Gastroesophageal sphincter (tissue), 4 donors: ENCODE data around the gene RPS5. TPM values are rescaled to one million over a fixed set of nuclear protein-coding genes. Genes with fewer than 3 reads are reported as not detected.

Source experiments
- ATAC-seq: fragments of 150-250 bp; one replicate; pipeline ENCODE4 v1.9.1; 2016; ENCODE audit warnings: mild to moderate bottlenecking, moderate library complexity
- H3K27ac ChIP-seq, 4 donors: fragments of 200-600 bp; sonication (generic) in 3 of 4; 1 replicate in 3 of 4; 2 replicates in 1 of 4; pipeline ENCODE4 v1.5.1; 2016 to 2019
- H3K27me3 ChIP-seq: fragments of 200-600 bp; sonication (generic); one replicate; pipeline ENCODE4 v1.5.1; 2019
- H3K36me3 ChIP-seq, 2 donors: fragments of 200-600 bp; sonication (generic); one replicate each; pipeline ENCODE4 v1.5.1; 2019; ENCODE audit warnings: control low read depth in 1 of 2
- H3K4me1 ChIP-seq, 3 donors: fragments of 200-600 bp; sonication (generic); 1 replicate in 2 of 3; 2 replicates in 1 of 3; pipeline ENCODE4 v1.5.1; 2016 to 2019; ENCODE audit warnings: control low read depth in 2 of 3
- H3K4me3 ChIP-seq, 2 donors: fragments of 200-600 bp; sonication (generic); one replicate each; pipeline ENCODE4 v1.5.1; 2019; ENCODE audit warnings: mild to moderate bottlenecking in 1 of 2, moderate library complexity in 1 of 2
- H3K9me3 ChIP-seq, 3 donors: fragments of 200-600 bp; sonication (generic); one replicate each; pipeline ENCODE4 v1.5.1; 2017 to 2019; ENCODE audit warnings: control low read depth in 2 of 3
- EP300 ChIP-seq: sonication (generic); formaldehyde crosslinking; IDR thresholded peaks from one replicate; pipeline ENCODE4 v1.6.1; 2017; ENCODE audit warnings: antibody characterized with exemption, mild to moderate bottlenecking
- POLR2A ChIP-seq, 2 donors: fragments of 450-650 bp; IDR thresholded peaks; one replicate each; pipeline ENCODE4 v1.6.1; 2017; ENCODE audit warnings: antibody characterized with exemption in 2 of 2, mild to moderate bottlenecking in 2 of 2, moderate library complexity in 1 of 2
- POLR2AphosphoS5 ChIP-seq: sonication (generic); formaldehyde crosslinking; IDR thresholded peaks from one replicate; pipeline ENCODE4 v1.6.1; 2017; ENCODE audit warnings: antibody characterized with exemption
- WGBS, 2 donors: methylation state at CpG; one replicate each; pipeline ENCODE4 v1.1.5; 2018; ENCODE audit warnings: low coverage in 1 of 2; 5-methylcytosine and 5-hydroxymethylcytosine counted together
- total RNA-seq, 4 donors: library from RNA; depleted of rRNA; stranded (reverse); fragments of >200 nt; gene quantifications; one replicate each; pipeline ENCODE4 v1.1.0, GENCODE V29; 2016
- TF ChIP-seq, protein P1 (sequence below), 4 experiments: fragments of 200-600 bp in 2 of 4; fragments of 450-650 bp in 2 of 4; sonication (generic) in 1 of 4; IDR thresholded peaks; one replicate each; pipeline ENCODE4 v1.5.1; 2017 to 2019; ENCODE audit warnings: antibody characterized with exemption in 4 of 4, mild to moderate bottlenecking in 2 of 4, moderate library complexity in 2 of 4

RPS5 gene
- total RNA-seq, 4 donors from 2014 or later, result 841 to 2,040 (median 1,635) TPM

GRCh38 chr19:58385891-58386575 lies 1.0 kb upstream of the RPS5 start:
- Histone ChIP-seq H3K27ac (peak overlapping the region; percentile 89 to 98 (median 94)), H3K36me3 (peaks cover 0 to 30% of the 10 kb centered on the region in 2 donors), H3K27me3 (no peaks in the 10 kb centered on the region), H3K4me1 (peaks cover 3 to 70% (median 24%) of the 10 kb centered on the region in 3 donors), H3K4me3 (peak overlapping the region; percentile 64), H3K9me3 (no peaks in the 10 kb centered on the region)
- ATAC-seq, result no peak
- 3 to 24% methylated on average over 5 to 8 of the region's 36 CpGs for WGBS, 2 donors
- no peak for TF ChIP-seq POLR2A (IDR thresholded peaks at IDR 0.05)
- no peak for TF ChIP-seq EP300
- no peak for TF ChIP-seq POLR2AphosphoS5
- TF ChIP-seq, protein P1, sequence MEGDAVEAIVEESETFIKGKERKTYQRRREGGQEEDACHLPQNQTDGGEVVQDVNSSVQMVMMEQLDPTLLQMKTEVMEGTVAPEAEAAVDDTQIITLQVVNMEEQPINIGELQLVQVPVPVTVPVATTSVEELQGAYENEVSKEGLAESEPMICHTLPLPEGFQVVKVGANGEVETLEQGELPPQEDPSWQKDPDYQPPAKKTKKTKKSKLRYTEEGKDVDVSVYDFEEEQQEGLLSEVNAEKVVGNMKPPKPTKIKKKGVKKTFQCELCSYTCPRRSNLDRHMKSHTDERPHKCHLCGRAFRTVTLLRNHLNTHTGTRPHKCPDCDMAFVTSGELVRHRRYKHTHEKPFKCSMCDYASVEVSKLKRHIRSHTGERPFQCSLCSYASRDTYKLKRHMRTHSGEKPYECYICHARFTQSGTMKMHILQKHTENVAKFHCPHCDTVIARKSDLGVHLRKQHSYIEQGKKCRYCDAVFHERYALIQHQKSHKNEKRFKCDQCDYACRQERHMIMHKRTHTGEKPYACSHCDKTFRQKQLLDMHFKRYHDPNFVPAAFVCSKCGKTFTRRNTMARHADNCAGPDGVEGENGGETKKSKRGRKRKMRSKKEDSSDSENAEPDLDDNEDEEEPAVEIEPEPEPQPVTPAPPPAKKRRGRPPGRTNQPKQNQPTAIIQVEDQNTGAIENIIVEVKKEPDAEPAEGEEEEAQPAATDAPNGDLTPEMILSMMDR (IDR thresholded peaks at IDR 0.05), result no peak

- peaks cover 3 to 59% (median 17%) of the 10 kb centered on the region in 3 donors for H3K4me1 ChIP-seq
- WGBS, 2 donors, result 0 to 13% methylated on average over 8 to 12 of the region's 39 CpGs
- H3K27me3 ChIP-seq, result no peaks in the 10 kb centered on the region
- no peak for ATAC-seq
- peak overlapping the region; percentile 18 to 98 (median 94) for H3K27ac ChIP-seq
- TF ChIP-seq, protein P1 (IDR thresholded peaks at IDR 0.05), result no peak
- TF ChIP-seq POLR2AphosphoS5 (no peak), EP300 (no peak), POLR2A (IDR thresholded peaks at IDR 0.05) (no peak)
- peak overlapping the region; percentile 64 for H3K4me3 ChIP-seq
- no peaks in the 10 kb centered on the region for H3K9me3 ChIP-seq
- H3K36me3 ChIP-seq, result peaks cover 0 to 45% of the 10 kb centered on the region in 2 donors
Measured at GRCh38 chr19:58387338-58388174, 487 bp downstream of the RPS5 start.

DNA sequence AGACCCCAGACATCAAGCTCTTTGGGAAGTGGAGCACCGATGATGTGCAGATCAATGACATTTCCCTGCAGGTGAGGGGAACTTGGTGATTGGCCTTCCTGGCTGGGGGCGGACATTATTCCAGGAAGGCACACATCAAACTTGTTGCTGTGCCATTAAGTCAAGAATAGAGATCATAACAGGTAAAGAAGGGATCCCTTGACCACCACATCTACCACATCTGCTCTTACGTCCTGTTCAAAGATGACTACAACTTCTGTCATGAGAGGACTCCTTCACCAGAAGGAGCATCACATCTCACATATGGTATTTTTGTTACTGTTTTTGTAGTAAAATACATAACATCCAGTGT lies 1.1 kb downstream of the RPS5 start:
- H3K36me3 ChIP-seq, result peaks cover 0 to 51% of the 10 kb centered on the region in 2 donors
- no peaks in the 10 kb centered on the region for H3K9me3 ChIP-seq
- H3K27me3 ChIP-seq, result no peaks in the 10 kb centered on the region
- ATAC-seq, result no peak
- peaks cover 3 to 57% (median 17%) of the 10 kb centered on the region in 3 donors for H3K4me1 ChIP-seq
- peak overlapping the region in 1 of 2 donors; percentile 64 for H3K4me3 ChIP-seq
- TF ChIP-seq EP300, result no peak
- no peak for TF ChIP-seq POLR2AphosphoS5
- TF ChIP-seq POLR2A (IDR thresholded peaks at IDR 0.05), result no peak
- TF ChIP-seq, protein P1 (IDR thresholded peaks at IDR 0.05), result no peak
- 58 to 75% methylated on average over 1 to 3 of the region's 3 CpGs for WGBS, 2 donors
- H3K27ac ChIP-seq, result no peak overlapping the region

GRCh38 chr19:58392945-58393724 lies 6.1 kb downstream of the RPS5 start:
- 80 to 93% methylated on average over 2 to 6 of the region's 26 CpGs for WGBS, 2 donors
- Histone ChIP-seq H3K4me1 (peaks cover 0 to 47% (median 4%) of the 10 kb centered on the region in 3 donors), H3K36me3 (peaks cover 0 to 72% of the 10 kb centered on the region in 2 donors), H3K9me3 (no peaks in the 10 kb centered on the region), H3K4me3 (no peak overlapping the region), H3K27me3 (peaks cover 32% of the 10 kb centered on the region), H3K27ac (no peak overlapping the region)
- TF ChIP-seq EP300 (no peak), POLR2AphosphoS5 (no peak), POLR2A (IDR thresholded peaks at IDR 0.05) (no peak)
- TF ChIP-seq, protein P1 (IDR thresholded peaks at IDR 0.05), result no peak
- ATAC-seq, result no peak
